H1 (cell line): ENCODE results near the gene IFITM10. TPM values are rescaled to one million over a fixed set of nuclear protein-coding genes. Genes with fewer than 3 reads are reported as not detected.

Experiments
- CTCF ChIA-PET: fragments of 300-600 bp; sonication (Branson Sonifier 250); formaldehyde crosslinking; loops from one replicate; lab custom pipeline; 2021; ENCODE audit not compliant: partially characterized antibody; lab: Charles Lee
- POLR2A ChIA-PET: fragments of 300-600 bp; sonication (Branson Sonifier 250); formaldehyde crosslinking; loops from one replicate; lab custom pipeline; 2021; ENCODE audit warnings: inconsistent platforms; ENCODE audit not compliant: partially characterized antibody; lab: Charles Lee
- DNase-seq, 2 experiments: peaks; one replicate each; pipeline versions ENCODE4 v3.0.0 to v3.0.0-alpha.2; 2010 to 2022; ENCODE audit warnings: low spot score in 2 of 2, low read depth in 1 of 2, mixed read lengths in 1 of 2
- FAIRE-seq: peaks from 2 replicates; lab custom pipeline; 2011; peaks lifted over from hg19 to GRCh38; lab: Jason Lieb, UNC
- H2AFZ ChIP-seq: 2 replicates; pipeline ENCODE4 v1.8.1; 2012; ENCODE audit warnings: low read length, inconsistent platforms
- H2AK5ac ChIP-seq: 2 replicates; pipeline ENCODE4 v1.6.1; 2013; ENCODE audit warnings: low read depth, low read length
- H2BK120ac ChIP-seq: replicated peaks from 2 replicates; pipeline ENCODE3; 2013; ENCODE audit warnings: low read depth, low read length, inconsistent platforms
- H2BK12ac ChIP-seq: 2 replicates; pipeline ENCODE4 v1.6.1; 2013; ENCODE audit warnings: low read depth, low read length
- H2BK15ac ChIP-seq: 2 replicates; pipeline ENCODE4 v1.6.1; 2013; ENCODE audit warnings: low read length
- H2BK20ac ChIP-seq: 2 replicates; pipeline ENCODE4 v1.6.1; 2013; ENCODE audit warnings: low read length
- H2BK5ac ChIP-seq: 2 replicates; pipeline ENCODE4 v1.6.1; 2013; ENCODE audit warnings: low read depth, low read length
- H3K14ac ChIP-seq: 2 replicates; pipeline ENCODE4 v1.6.1; 2013; ENCODE audit warnings: inconsistent platforms; ENCODE audit not compliant: insufficient read length
- H3K18ac ChIP-seq: 2 replicates; pipeline ENCODE4 v1.6.1; 2013; ENCODE audit warnings: low read length; ENCODE audit errors: extremely low read depth
- H3K23ac ChIP-seq: 2 replicates; pipeline ENCODE4 v1.6.1; 2013; ENCODE audit warnings: inconsistent platforms; ENCODE audit not compliant: insufficient read length
- H3K23me2 ChIP-seq: 2 replicates; pipeline ENCODE4 v1.6.1; 2013; ENCODE audit warnings: low read depth, low read length
- H3K27ac ChIP-seq: 2 replicates; pipeline ENCODE4 v1.6.1; 2011; ENCODE audit warnings: low read depth, low read length, inconsistent platforms
- H3K27me3 ChIP-seq, 4 experiments: replicated peaks in 1 of 4; 1 replicate in 1 of 4; 2 replicates in 3 of 4; pipeline versions ENCODE4 v1.6.1 to v1.8.1; 2011 to 2013; ENCODE audit warnings: low read length in 3 of 4, mild to moderate bottlenecking in 3 of 4, inconsistent platforms in 2 of 4, mixed read lengths in 2 of 4, moderate library complexity in 1 of 4; ENCODE audit not compliant: control insufficient read depth in 3 of 4, insufficient read depth in 3 of 4; ENCODE audit errors: extremely low read depth in 1 of 4
- H3K36me3 ChIP-seq, 4 experiments: 2 replicates each; pipeline versions ENCODE4 v1.6.1 to v1.8.1; 2011 to 2013; ENCODE audit warnings: mild to moderate bottlenecking in 4 of 4, low read length in 3 of 4, moderate library complexity in 2 of 4, control low read depth in 1 of 4, inconsistent platforms in 1 of 4; ENCODE audit not compliant: insufficient read depth in 4 of 4, control insufficient read depth in 2 of 4
- H3K4ac ChIP-seq: replicated peaks from 2 replicates; pipeline ENCODE3; 2013; ENCODE audit warnings: low read length, low read depth, mixed read lengths, inconsistent platforms; ENCODE audit not compliant: insufficient read length
- H3K4me1 ChIP-seq, 4 experiments: replicated peaks in 1 of 4; 1 replicate in 1 of 4; 2 replicates in 3 of 4; pipeline versions ENCODE4 v1.6.1 to v1.8.1; 2011 to 2013; ENCODE audit warnings: low read length in 3 of 4, inconsistent platforms in 2 of 4, mixed read lengths in 1 of 4; ENCODE audit not compliant: insufficient read depth in 4 of 4, control insufficient read depth in 3 of 4
- H3K4me2 ChIP-seq, 2 experiments: 2 replicates each; pipeline versions ENCODE4 v1.6.1 to v1.8.1; 2011 to 2013; ENCODE audit warnings: low read depth in 2 of 2, low read length in 2 of 2, control low read depth in 1 of 2, inconsistent platforms in 1 of 2, mild to moderate bottlenecking in 1 of 2; ENCODE audit not compliant: insufficient read depth in 1 of 2
- H3K4me3 ChIP-seq, 4 experiments: fragments of 200-600, 300-600 bp in 1 of 4; sonication (generic), shearing (Covaris generic), sonication (Bioruptor Twin) in 1 of 4; 2 replicates each; pipeline versions ENCODE4 v1.5.1 to v1.8.1; 2011 to 2016; ENCODE audit warnings: low read length in 4 of 4, low read depth in 3 of 4, control low read depth in 2 of 4, inconsistent platforms in 2 of 4, mild to moderate bottlenecking in 2 of 4, mixed read lengths in 1 of 4, moderate library complexity in 1 of 4; ENCODE audit not compliant: insufficient read depth in 2 of 4; ENCODE audit errors: extremely low read depth in 1 of 4
- H3K56ac ChIP-seq: replicated peaks from 2 replicates; pipeline ENCODE3; 2013; ENCODE audit warnings: low read depth, mild to moderate bottlenecking, mixed read lengths, low read length, inconsistent platforms; ENCODE audit not compliant: insufficient read length
- H3K79me1 ChIP-seq: 2 replicates; pipeline ENCODE4 v1.6.1; 2013; ENCODE audit warnings: low read depth, low read length, control low read depth
- H3K79me2 ChIP-seq, 2 experiments: 2 replicates each; pipeline versions ENCODE4 v1.6.1 to v1.8.1; 2012 to 2013; ENCODE audit warnings: low read length in 2 of 2, mild to moderate bottlenecking in 2 of 2, inconsistent platforms in 1 of 2; ENCODE audit not compliant: insufficient read depth in 2 of 2, control insufficient read depth in 1 of 2
- H3K9ac ChIP-seq, 4 experiments: replicated peaks in 1 of 4; 1 replicate in 1 of 4; 2 replicates in 3 of 4; pipeline versions ENCODE4 v1.6.1 to v1.8.1; 2011 to 2013; ENCODE audit warnings: low read depth in 3 of 4, low read length in 3 of 4, control low read depth in 2 of 4, mild to moderate bottlenecking in 2 of 4, moderate library complexity in 2 of 4, inconsistent platforms in 1 of 4; ENCODE audit errors: extremely low read depth in 1 of 4
- H3K9me3 ChIP-seq, 2 experiments: 2 replicates each; pipeline versions ENCODE4 v1.6.1 to v1.8.1; 2012 to 2013; ENCODE audit warnings: mild to moderate bottlenecking in 2 of 2, moderate library complexity in 2 of 2, control low read depth in 1 of 2, inconsistent platforms in 1 of 2, low read depth in 1 of 2, low read length in 1 of 2, mixed read lengths in 1 of 2; ENCODE audit not compliant: insufficient read depth in 2 of 2
- H4K20me1 ChIP-seq, 2 experiments: replicated peaks in 1 of 2; 2 replicates each; pipeline versions ENCODE3 to v1.8.1; 2011 to 2013; ENCODE audit warnings: inconsistent platforms in 2 of 2, low read length in 2 of 2, mild to moderate bottlenecking in 1 of 2; ENCODE audit not compliant: insufficient read depth in 2 of 2, control insufficient read depth in 1 of 2
- H4K5ac ChIP-seq: 2 replicates; pipeline ENCODE4 v1.6.1; 2013; ENCODE audit warnings: low read length, low read depth, mixed read lengths, inconsistent platforms; ENCODE audit not compliant: insufficient read length
- H4K8ac ChIP-seq: 2 replicates; pipeline ENCODE4 v1.8.0; 2013; ENCODE audit warnings: mild to moderate bottlenecking, moderate library complexity, low read length, inconsistent platforms; ENCODE audit not compliant: insufficient read depth; ENCODE audit errors: extremely low read depth
- H4K91ac ChIP-seq: replicated peaks from 2 replicates; pipeline ENCODE3; 2013; ENCODE audit warnings: low read length, mixed read lengths, inconsistent platforms; ENCODE audit not compliant: insufficient read length
- CBX5 ChIP-seq: fragments of 300-800, 300-1000 bp; sonication (generic); IDR thresholded peaks from 2 replicates; pipeline ENCODE4 v1.7.1; 2016; ENCODE audit warnings: antibody characterized with exemption, low read length, low read depth
- EZH2 ChIP-seq: fragments of 200-600 bp; sonication (generic); IDR thresholded peaks from 2 replicates; pipeline ENCODE4 v1.7.1; 2012; ENCODE audit warnings: low read depth, mild to moderate bottlenecking, moderate library complexity, low read length, inconsistent platforms; ENCODE audit not compliant: severe bottlenecking
- MAX ChIP-seq: IDR thresholded peaks from 2 replicates; pipeline ENCODE4 v1.6.1; 2012; ENCODE audit warnings: inconsistent platforms
- PHF8 ChIP-seq: fragments of 200-600 bp; sonication (generic); conservative IDR thresholded peaks from 2 replicates; pipeline ENCODE4 v1.7.1; 2012; ENCODE audit warnings: low read depth, mild to moderate bottlenecking, inconsistent platforms, low read length, moderate library complexity
- RFX5 ChIP-seq: IDR thresholded peaks from 2 replicates; pipeline ENCODE4 v1.6.1; 2011; ENCODE audit warnings: low read depth, low read length, improper control_type of control experiment, borderline replicate concordance
- SAP30 ChIP-seq: fragments of 300-600 bp; sonication (generic); IDR thresholded peaks from 2 replicates; pipeline ENCODE4 v1.7.1; 2012; ENCODE audit warnings: low read length, moderate library complexity, mild to moderate bottlenecking, inconsistent platforms; ENCODE audit not compliant: insufficient read depth, insufficient replicate concordance
- SP4 ChIP-seq: IDR thresholded peaks from 2 replicates; pipeline ENCODE4 v1.6.1; 2012; ENCODE audit warnings: low read length, inconsistent platforms
- TAF1 ChIP-seq: IDR thresholded peaks from 2 replicates; pipeline ENCODE4 v1.6.1; 2011; ENCODE audit warnings: mild to moderate bottlenecking, low read depth, low read length
- USF2 ChIP-seq: IDR thresholded peaks from 2 replicates; pipeline ENCODE4 v1.6.1; 2011; ENCODE audit warnings: low read length, improper control_type of control experiment
- WGBS, 2 experiments: shearing (Covaris generic) in 1 of 2; methylation state at CpG; one replicate each; pipeline versions ENCODE4 v1.1.6 to v1.1.7; 2013 to 2015; ENCODE audit warnings: low lambda C conversion rate in 2 of 2, mixed read lengths in 2 of 2, inconsistent platforms in 1 of 2, low coverage in 1 of 2, missing lambda C conversion rate in 1 of 2; ENCODE audit not compliant: insufficient replicate concordance in 2 of 2, insufficient coverage in 1 of 2, insufficient read length in 1 of 2; ENCODE audit errors: extremely low coverage in 1 of 2, missing lambda C conversion rate in 1 of 2; 5-methylcytosine and 5-hydroxymethylcytosine counted together
- polyA plus RNA-seq, 7 experiments: library from polyadenylated mRNA; depleted of rRNA in 3 of 7; stranded (reverse) in 5 of 7; unstranded in 2 of 7; fragments of >200 nt in 5 of 7; fragments of 200-250 nt in 2 of 7; gene quantifications; 1 replicate in 5 of 7; 2 replicates in 1 of 7; 4 replicates in 1 of 7; pipeline versions ENCODE4 v1.2.1 to v1.2.3, GENCODE V29; 2011 to 2013; ENCODE audit warnings: missing spikeins in 2 of 7, mixed read lengths in 2 of 7
- total RNA-seq: library from RNA; stranded (reverse); fragmentation: NEBNext Ultra II Directional; extraction: Animal tissue kit (Norgen Biotek cat#: 25700); gene quantifications from 2 replicates; pipeline ENCODE4 v1.2.1, GENCODE V29; 2021

IFITM10 gene
- total and polyA plus RNA-seq, 2 of the 8 experiments (the other 6 are each of a cell fraction or from before 2014, with no cell fraction given), result 0.08 to 0.22 TPM

GRCh38 chr11:1766719-1767398, 16.5 kb upstream of the IFITM10 start:
- DNase-seq, result no peak
- Histone ChIP-seq H3K27ac (no peak overlapping the region), H3K27me3 (no peaks in the 10 kb centered on the region), H3K56ac (no peak overlapping the region), H3K4me2 (no peak overlapping the region), H4K20me1 (peaks cover 0 to under 1% of the 10 kb centered on the region in 2 experiments), H3K9ac (no peak overlapping the region), H4K8ac (no peak overlapping the region), H2BK12ac (peak overlapping the region; percentile 60; the same call in 1 of the 2 replicates), H3K4me1 (peaks cover 0 to 6% (median 3%) of the 10 kb centered on the region in 4 experiments; a peak in 5 of 7 replicates), H3K4ac (no peak overlapping the region), H2BK15ac (no peak overlapping the region), H2BK120ac (no peak overlapping the region), H3K79me1 (0 out of 2 replicates have a peak, but pooled peaks cover 2% of the 10 kb centered on the region), H3K23me2 (peaks cover 6% of the 10 kb centered on the region; the same call in 1 of the 2 replicates), H3K9me3 (no peaks in the 10 kb centered on the region), H3K23ac (no peak overlapping the region), H3K18ac (no peak overlapping the region; the same call in 1 of the 2 replicates), H2AFZ (no peak overlapping the region), H3K36me3 (no peaks in the 10 kb centered on the region), H4K5ac (no peak overlapping the region), H2AK5ac (no peak overlapping the region), H3K4me3 (no peak overlapping the region), H2BK20ac (no peak overlapping the region), H4K91ac (peak overlapping the region; percentile 65), H3K14ac (no peak overlapping the region), H2BK5ac (no peak overlapping the region), H3K79me2 (peaks cover 0 to 12% of the 10 kb centered on the region in 2 experiments; a peak in 2 of 4 replicates)
- FAIRE-seq, result no peak
- CTCF ChIA-PET, result interaction anchor here (0.7 to 2.4 kb wide), 21 partner anchors 9 to 83 kb away, joined by 3 to 11 read pairs (median 4); no protein-coding TSS in a partner anchor
- WGBS, 2 experiments, result 93% methylated on average over 20 of the region's 22 CpGs; no CpG with 5 or more reads in 1 of the 2 experiments
- POLR2A ChIA-PET, result no interaction called here
- TF ChIP-seq PHF8 (no peak), SP4 (no peak), CBX5 (no peak), MAX (no peak), TAF1 (no peak), SAP30 (no peak), RFX5 (no peak), EZH2 (no peak), USF2 (no peak)
